Liver (tissue), 3 donors: ENCODE measurements around the gene PDE4D.

Source experiments
- EGR1 ChIP-seq, 2 donors: IDR thresholded peaks; 2 replicates each; pipeline ENCODE4 v1.6.1; 2016 to 2018; ENCODE audit warnings: antibody characterized with exemption in 2 of 2, low read depth in 2 of 2
- HNF4G ChIP-seq: IDR thresholded peaks from 2 replicates; pipeline ENCODE4 v1.6.1; 2016; ENCODE audit warnings: antibody characterized with exemption
- RAD21 ChIP-seq, 2 donors: IDR thresholded peaks; 2 replicates each; pipeline ENCODE4 v1.6.1; 2016; ENCODE audit warnings: antibody characterized with exemption in 2 of 2, mild to moderate bottlenecking in 2 of 2
- RXRA ChIP-seq, 2 donors: IDR thresholded peaks; 2 replicates each; pipeline ENCODE4 v1.6.1; 2017 to 2018; ENCODE audit warnings: antibody characterized with exemption in 2 of 2, mild to moderate bottlenecking in 1 of 2
- SP1 ChIP-seq: IDR thresholded peaks from 2 replicates; pipeline ENCODE4 v1.6.1; 2018; ENCODE audit warnings: antibody characterized with exemption, mild to moderate bottlenecking
- TAF1 ChIP-seq: conservative IDR thresholded peaks from 2 replicates; pipeline ENCODE4 v1.6.1; 2016; ENCODE audit warnings: antibody characterized with exemption, mild to moderate bottlenecking
- YY1 ChIP-seq: IDR thresholded peaks from 2 replicates; pipeline ENCODE4 v1.6.1; 2016; ENCODE audit warnings: antibody characterized with exemption, mild to moderate bottlenecking
- TF ChIP-seq, protein P1 (sequence below): fragments of 150-350 bp; IDR thresholded peaks from 2 replicates; pipeline ENCODE4 v1.5.1; 2017; ENCODE audit warnings: improper control_type of control experiment, low read depth, low read length; ENCODE audit not compliant: missing input control
- TF ChIP-seq, protein P2 (sequence below): IDR thresholded peaks from 2 replicates; pipeline ENCODE4 v1.6.1; 2016; ENCODE audit warnings: antibody characterized with exemption
- TF ChIP-seq, protein P3 (sequence below): IDR thresholded peaks from 2 replicates; pipeline ENCODE4 v1.6.1; 2016; ENCODE audit warnings: antibody characterized with exemption, mild to moderate bottlenecking
- donor health status: healthy.
- donor health status: healthy.

DNA sequence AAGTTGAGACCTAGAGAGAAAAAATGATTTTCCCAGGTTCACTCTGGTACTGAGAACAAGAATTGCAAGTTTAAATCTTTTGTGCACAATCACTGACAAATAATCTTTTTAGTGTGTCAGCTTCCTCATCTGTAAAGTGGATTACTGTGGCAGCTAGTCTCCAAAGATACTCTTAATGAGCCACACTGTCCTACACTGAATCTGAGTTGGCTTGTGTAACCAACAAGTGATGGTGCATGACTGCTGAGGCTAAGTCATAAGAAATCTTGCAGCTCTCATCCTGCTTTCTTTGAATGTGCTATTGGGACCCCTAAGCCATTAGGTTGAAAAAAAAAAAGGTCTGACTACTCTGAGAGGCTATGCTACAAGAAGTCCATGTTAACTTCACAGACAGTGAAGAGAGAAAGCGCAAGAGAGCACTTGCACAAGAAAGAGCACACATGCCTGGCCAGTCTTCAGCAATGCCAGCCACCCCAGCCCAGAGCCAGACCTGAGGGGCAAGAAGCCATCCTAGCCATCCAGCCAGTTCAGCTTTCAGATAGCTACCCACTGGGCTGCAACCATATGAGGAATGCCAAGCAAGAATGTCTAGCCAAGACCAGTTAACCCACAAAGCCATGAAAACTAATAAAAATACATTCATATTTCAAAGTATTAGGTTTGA lies 891.2 kb downstream of the PDE4D start:
- TF ChIP-seq, protein P1, sequence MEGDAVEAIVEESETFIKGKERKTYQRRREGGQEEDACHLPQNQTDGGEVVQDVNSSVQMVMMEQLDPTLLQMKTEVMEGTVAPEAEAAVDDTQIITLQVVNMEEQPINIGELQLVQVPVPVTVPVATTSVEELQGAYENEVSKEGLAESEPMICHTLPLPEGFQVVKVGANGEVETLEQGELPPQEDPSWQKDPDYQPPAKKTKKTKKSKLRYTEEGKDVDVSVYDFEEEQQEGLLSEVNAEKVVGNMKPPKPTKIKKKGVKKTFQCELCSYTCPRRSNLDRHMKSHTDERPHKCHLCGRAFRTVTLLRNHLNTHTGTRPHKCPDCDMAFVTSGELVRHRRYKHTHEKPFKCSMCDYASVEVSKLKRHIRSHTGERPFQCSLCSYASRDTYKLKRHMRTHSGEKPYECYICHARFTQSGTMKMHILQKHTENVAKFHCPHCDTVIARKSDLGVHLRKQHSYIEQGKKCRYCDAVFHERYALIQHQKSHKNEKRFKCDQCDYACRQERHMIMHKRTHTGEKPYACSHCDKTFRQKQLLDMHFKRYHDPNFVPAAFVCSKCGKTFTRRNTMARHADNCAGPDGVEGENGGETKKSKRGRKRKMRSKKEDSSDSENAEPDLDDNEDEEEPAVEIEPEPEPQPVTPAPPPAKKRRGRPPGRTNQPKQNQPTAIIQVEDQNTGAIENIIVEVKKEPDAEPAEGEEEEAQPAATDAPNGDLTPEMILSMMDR: no peak
- TF ChIP-seq TAF1: no peak
- TF ChIP-seq, protein P2, sequence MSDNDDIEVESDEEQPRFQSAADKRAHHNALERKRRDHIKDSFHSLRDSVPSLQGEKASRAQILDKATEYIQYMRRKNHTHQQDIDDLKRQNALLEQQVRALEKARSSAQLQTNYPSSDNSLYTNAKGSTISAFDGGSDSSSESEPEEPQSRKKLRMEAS: no peak
- no peak for TF ChIP-seq RXRA (IDR thresholded peaks at IDR 0.05)
- TF ChIP-seq RAD21 (IDR thresholded peaks at IDR 0.05): no peak
- no peak for TF ChIP-seq EGR1 (IDR thresholded peaks at IDR 0.05; ENCODE audit: low read depth in 2 of 2)
- TF ChIP-seq SP1: no peak
- TF ChIP-seq, protein P3, sequence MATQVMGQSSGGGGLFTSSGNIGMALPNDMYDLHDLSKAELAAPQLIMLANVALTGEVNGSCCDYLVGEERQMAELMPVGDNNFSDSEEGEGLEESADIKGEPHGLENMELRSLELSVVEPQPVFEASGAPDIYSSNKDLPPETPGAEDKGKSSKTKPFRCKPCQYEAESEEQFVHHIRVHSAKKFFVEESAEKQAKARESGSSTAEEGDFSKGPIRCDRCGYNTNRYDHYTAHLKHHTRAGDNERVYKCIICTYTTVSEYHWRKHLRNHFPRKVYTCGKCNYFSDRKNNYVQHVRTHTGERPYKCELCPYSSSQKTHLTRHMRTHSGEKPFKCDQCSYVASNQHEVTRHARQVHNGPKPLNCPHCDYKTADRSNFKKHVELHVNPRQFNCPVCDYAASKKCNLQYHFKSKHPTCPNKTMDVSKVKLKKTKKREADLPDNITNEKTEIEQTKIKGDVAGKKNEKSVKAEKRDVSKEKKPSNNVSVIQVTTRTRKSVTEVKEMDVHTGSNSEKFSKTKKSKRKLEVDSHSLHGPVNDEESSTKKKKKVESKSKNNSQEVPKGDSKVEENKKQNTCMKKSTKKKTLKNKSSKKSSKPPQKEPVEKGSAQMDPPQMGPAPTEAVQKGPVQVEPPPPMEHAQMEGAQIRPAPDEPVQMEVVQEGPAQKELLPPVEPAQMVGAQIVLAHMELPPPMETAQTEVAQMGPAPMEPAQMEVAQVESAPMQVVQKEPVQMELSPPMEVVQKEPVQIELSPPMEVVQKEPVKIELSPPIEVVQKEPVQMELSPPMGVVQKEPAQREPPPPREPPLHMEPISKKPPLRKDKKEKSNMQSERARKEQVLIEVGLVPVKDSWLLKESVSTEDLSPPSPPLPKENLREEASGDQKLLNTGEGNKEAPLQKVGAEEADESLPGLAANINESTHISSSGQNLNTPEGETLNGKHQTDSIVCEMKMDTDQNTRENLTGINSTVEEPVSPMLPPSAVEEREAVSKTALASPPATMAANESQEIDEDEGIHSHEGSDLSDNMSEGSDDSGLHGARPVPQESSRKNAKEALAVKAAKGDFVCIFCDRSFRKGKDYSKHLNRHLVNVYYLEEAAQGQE: no peak
- no peak for TF ChIP-seq YY1
- TF ChIP-seq HNF4G: no peak
